HepG2 (cell line): ENCODE results near the gene AEN. TPM values are rescaled to one million over a fixed set of nuclear protein-coding genes. Genes with fewer than 3 reads are reported as not detected.

Experiments used
- DR1 ChIP-seq: sonication (generic); formaldehyde crosslinking; IDR thresholded peaks from 2 replicates; pipeline ENCODE4 v1.8.0; 2021; ENCODE audit warnings: mild to moderate bottlenecking, missing genetic modification reagents, inconsistent platforms
- IRX3 ChIP-seq: sonication (generic); formaldehyde crosslinking; IDR thresholded peaks from 2 replicates; pipeline ENCODE4 v1.8.1; 2023; ENCODE audit warnings: mild to moderate bottlenecking, low read depth, missing genetic modification reagents, borderline replicate concordance
- KDM5B ChIP-seq: sonication (generic); formaldehyde crosslinking; IDR thresholded peaks from 2 replicates; pipeline ENCODE4 v1.4.0; 2020; ENCODE audit warnings: missing genetic modification reagents, mild to moderate bottlenecking, borderline replicate concordance
- MYNN ChIP-seq: sonication (generic); formaldehyde crosslinking; IDR thresholded peaks from 2 replicates; pipeline ENCODE4 v1.4.0; 2020; ENCODE audit warnings: mild to moderate bottlenecking, low read depth, missing genetic modification reagents
- NFKB2 ChIP-seq: sonication (generic); formaldehyde crosslinking; IDR thresholded peaks from 2 replicates; pipeline ENCODE4 v1.4.0; 2020; ENCODE audit warnings: missing genetic modification reagents, borderline replicate concordance
- RARA ChIP-seq: IDR thresholded peaks from 2 replicates; pipeline ENCODE4 v1.6.1; 2016; ENCODE audit warnings: missing genetic modification reagents, missing compliant biosample characterization
- RELA ChIP-seq: sonication (generic); formaldehyde crosslinking; IDR thresholded peaks from 2 replicates; pipeline ENCODE4 v1.4.0; 2020; ENCODE audit warnings: missing genetic modification reagents
- RFX5 ChIP-seq: IDR thresholded peaks from 2 replicates; pipeline ENCODE4 v1.6.1; 2011; ENCODE audit warnings: low read depth, low read length, improper control_type of control experiment
- SALL2 ChIP-seq: sonication (generic); formaldehyde crosslinking; IDR thresholded peaks from 2 replicates; pipeline ENCODE4 v1.8.1; 2023; ENCODE audit warnings: mild to moderate bottlenecking, missing genetic modification reagents, inconsistent platforms
- TARDBP ChIP-seq: sonication (generic); formaldehyde crosslinking; IDR thresholded peaks from 2 replicates; pipeline ENCODE4 v1.8.0; 2022; ENCODE audit warnings: mild to moderate bottlenecking, missing genetic modification reagents
- YEATS2 ChIP-seq: sonication (generic); formaldehyde crosslinking; IDR thresholded peaks from 2 replicates; pipeline ENCODE4 v1.4.0; 2020; ENCODE audit warnings: missing genetic modification reagents, borderline replicate concordance
- ZFP90 ChIP-seq: sonication (generic); formaldehyde crosslinking; IDR thresholded peaks from 2 replicates; pipeline ENCODE4 v1.8.0; 2022; ENCODE audit warnings: missing genetic modification reagents, mild to moderate bottlenecking, inconsistent platforms, borderline replicate concordance
- ZNF232 ChIP-seq: sonication (generic); formaldehyde crosslinking; IDR thresholded peaks from 2 replicates; pipeline ENCODE4 v1.4.0; 2020; ENCODE audit warnings: missing genetic modification reagents, borderline replicate concordance
- ZNF709 ChIP-seq: sonication (generic); formaldehyde crosslinking; IDR thresholded peaks from 2 replicates; pipeline ENCODE4 v1.5.0; 2020; ENCODE audit warnings: mild to moderate bottlenecking, missing genetic modification reagents
- ZNF761 ChIP-seq: sonication (generic); formaldehyde crosslinking; conservative IDR thresholded peaks from 2 replicates; pipeline ENCODE4 v1.4.0; 2020; ENCODE audit warnings: mild to moderate bottlenecking, missing genetic modification reagents
- polyA plus RNA-seq, 8 experiments: library from polyadenylated mRNA; depleted of rRNA in 3 of 8; stranded (reverse) in 7 of 8; unstranded in 1 of 8; fragments of >200 nt; fragmentation: Illumina TruSeq in 4 of 8; extraction: Trizol in 4 of 8; gene quantifications; 2 replicates each; pipeline versions ENCODE4 v1.2.1 to v1.2.3, GENCODE V29; 2011 to 2016; ENCODE audit warnings: low read depth in 4 of 8, missing spikeins in 1 of 8, mixed read lengths in 1 of 8; ENCODE audit not compliant: insufficient read depth in 1 of 8
- total RNA-seq, 5 experiments: library from RNA; depleted of rRNA; stranded (reverse); fragments of >200 nt; fragmentation: Illumina TruSeq; extraction: Trizol; gene quantifications; 2 replicates each; pipeline ENCODE4 v1.2.3, GENCODE V29; 2016; ENCODE audit warnings: low read depth in 1 of 5
- TF ChIP-seq, protein P1 (sequence below): sonication (generic); formaldehyde crosslinking; IDR thresholded peaks from 2 replicates; pipeline ENCODE4 v1.5.0; 2020; ENCODE audit warnings: missing genetic modification reagents
- TF ChIP-seq, protein P2 (sequence below): IDR thresholded peaks from 2 replicates; pipeline ENCODE4 v1.6.1; 2016; ENCODE audit warnings: missing compliant biosample characterization, missing genetic modification reagents, borderline replicate concordance
- TF ChIP-seq, protein P3 (sequence below), 2 experiments: sonication (generic) in 1 of 2; formaldehyde crosslinking in 1 of 2; IDR thresholded peaks; 2 replicates each; pipeline versions ENCODE4 v1.4.0 to v1.6.1; 2018 to 2020; ENCODE audit warnings: missing genetic modification reagents in 2 of 2, borderline replicate concordance in 1 of 2, low read depth in 1 of 2, mild to moderate bottlenecking in 1 of 2, missing biosample characterization in 1 of 2
- TF ChIP-seq, protein P4 (sequence below): sonication (generic); formaldehyde crosslinking; IDR thresholded peaks from 2 replicates; pipeline ENCODE4 v1.4.0; 2020; ENCODE audit warnings: missing genetic modification reagents
- TF ChIP-seq, protein P5 (sequence below): sonication (generic); formaldehyde crosslinking; IDR thresholded peaks from 2 replicates; pipeline ENCODE4 v1.4.0; 2020; ENCODE audit warnings: mild to moderate bottlenecking, missing genetic modification reagents

AEN gene
- total and polyA plus RNA-seq, 2 of the 13 experiments (the other 11 are each of a cell fraction or from before 2014, with no cell fraction given): 51.3 to 118 TPM

DNA sequence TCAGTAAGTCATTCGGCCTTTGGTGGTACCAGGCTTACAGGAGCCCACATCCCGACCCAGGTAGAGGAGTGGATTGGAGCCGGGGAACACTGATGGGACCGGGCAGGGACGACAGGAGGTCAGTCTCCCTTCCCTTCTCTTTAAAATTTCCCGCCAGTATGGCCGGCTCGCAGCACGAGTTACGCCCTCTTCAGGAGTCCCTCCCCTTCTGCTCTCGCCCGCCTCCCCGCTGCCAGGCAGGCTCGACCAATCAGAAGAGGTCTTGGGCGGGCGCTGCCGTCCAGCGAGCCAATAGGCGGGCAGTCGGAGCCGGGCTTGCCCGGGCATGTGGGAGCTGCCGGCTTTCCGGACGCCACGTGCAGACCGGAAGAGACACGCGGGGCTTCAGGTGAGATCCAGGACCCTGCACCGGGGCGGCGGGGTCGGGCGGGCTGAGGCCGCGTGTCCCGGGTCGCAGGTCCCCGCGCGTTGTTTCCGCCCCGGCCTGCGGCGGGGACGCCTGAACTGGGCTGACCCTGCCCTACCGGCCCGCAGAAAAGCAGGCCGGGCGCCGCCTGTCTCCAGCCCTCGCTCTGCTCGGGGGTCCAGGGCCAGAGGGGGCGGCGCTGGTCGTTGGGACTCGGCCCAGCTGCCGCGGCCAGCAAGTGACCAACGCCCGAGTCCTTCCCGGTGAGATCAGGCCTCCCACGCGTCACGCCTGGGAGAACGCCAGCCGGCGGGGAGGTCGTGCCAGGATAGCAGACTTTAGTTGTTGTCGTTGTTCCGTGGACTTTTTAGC, at the start of gene AEN (continued):
- TF ChIP-seq KDM5B (CRISPR knock-in tag): peak; percentile 74
- TF ChIP-seq, protein P1, sequence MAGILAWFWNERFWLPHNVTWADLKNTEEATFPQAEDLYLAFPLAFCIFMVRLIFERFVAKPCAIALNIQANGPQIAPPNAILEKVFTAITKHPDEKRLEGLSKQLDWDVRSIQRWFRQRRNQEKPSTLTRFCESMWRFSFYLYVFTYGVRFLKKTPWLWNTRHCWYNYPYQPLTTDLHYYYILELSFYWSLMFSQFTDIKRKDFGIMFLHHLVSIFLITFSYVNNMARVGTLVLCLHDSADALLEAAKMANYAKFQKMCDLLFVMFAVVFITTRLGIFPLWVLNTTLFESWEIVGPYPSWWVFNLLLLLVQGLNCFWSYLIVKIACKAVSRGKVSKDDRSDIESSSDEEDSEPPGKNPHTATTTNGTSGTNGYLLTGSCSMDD (CRISPR knock-in tag): 0 out of 2 replicates have a peak, but pooled peaks have one; percentile 18
- TF ChIP-seq, protein P2, sequence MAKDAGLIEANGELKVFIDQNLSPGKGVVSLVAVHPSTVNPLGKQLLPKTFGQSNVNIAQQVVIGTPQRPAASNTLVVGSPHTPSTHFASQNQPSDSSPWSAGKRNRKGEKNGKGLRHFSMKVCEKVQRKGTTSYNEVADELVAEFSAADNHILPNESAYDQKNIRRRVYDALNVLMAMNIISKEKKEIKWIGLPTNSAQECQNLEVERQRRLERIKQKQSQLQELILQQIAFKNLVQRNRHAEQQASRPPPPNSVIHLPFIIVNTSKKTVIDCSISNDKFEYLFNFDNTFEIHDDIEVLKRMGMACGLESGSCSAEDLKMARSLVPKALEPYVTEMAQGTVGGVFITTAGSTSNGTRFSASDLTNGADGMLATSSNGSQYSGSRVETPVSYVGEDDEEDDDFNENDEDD (CRISPR knock-in tag): peak; percentile 96
- TF ChIP-seq RELA: no peak
- TF ChIP-seq, protein P3, sequence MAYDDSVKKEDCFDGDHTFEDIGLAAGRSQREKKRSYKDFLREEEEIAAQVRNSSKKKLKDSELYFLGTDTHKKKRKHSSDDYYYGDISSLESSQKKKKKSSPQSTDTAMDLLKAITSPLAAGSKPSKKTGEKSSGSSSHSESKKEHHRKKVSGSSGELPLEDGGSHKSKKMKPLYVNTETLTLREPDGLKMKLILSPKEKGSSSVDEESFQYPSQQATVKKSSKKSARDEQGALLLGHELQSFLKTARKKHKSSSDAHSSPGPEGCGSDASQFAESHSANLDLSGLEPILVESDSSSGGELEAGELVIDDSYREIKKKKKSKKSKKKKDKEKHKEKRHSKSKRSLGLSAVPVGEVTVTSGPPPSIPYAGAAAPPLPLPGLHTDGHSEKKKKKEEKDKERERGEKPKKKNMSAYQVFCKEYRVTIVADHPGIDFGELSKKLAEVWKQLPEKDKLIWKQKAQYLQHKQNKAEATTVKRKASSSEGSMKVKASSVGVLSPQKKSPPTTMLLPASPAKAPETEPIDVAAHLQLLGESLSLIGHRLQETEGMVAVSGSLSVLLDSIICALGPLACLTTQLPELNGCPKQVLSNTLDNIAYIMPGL (CRISPR knock-in tag; IDR thresholded peaks at IDR 0.05; ENCODE audit: borderline replicate concordance in 1 of 2, low read depth in 1 of 2): peak in 1 of 2 experiments; percentile 66; a peak in 1 of 4 replicates
- peak; percentile 53; the same call in 1 of the 2 replicates for TF ChIP-seq RFX5
- TF ChIP-seq IRX3 (CRISPR knock-in tag): no peak
- peak; percentile 75; the same call in 1 of the 2 replicates for TF ChIP-seq SALL2 (CRISPR knock-in tag)
- TF ChIP-seq RARA (CRISPR knock-in tag): no peak; the same call in 1 of the 2 replicates
- peak; percentile 45; the same call in 1 of the 2 replicates for TF ChIP-seq TARDBP (CRISPR knock-in tag)
- no peak for TF ChIP-seq YEATS2 (CRISPR knock-in tag)
- TF ChIP-seq, protein P4, sequence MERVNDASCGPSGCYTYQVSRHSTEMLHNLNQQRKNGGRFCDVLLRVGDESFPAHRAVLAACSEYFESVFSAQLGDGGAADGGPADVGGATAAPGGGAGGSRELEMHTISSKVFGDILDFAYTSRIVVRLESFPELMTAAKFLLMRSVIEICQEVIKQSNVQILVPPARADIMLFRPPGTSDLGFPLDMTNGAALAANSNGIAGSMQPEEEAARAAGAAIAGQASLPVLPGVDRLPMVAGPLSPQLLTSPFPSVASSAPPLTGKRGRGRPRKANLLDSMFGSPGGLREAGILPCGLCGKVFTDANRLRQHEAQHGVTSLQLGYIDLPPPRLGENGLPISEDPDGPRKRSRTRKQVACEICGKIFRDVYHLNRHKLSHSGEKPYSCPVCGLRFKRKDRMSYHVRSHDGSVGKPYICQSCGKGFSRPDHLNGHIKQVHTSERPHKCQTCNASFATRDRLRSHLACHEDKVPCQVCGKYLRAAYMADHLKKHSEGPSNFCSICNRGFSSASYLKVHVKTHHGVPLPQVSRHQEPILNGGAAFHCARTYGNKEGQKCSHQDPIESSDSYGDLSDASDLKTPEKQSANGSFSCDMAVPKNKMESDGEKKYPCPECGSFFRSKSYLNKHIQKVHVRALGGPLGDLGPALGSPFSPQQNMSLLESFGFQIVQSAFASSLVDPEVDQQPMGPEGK (CRISPR knock-in tag): 0 out of 2 replicates have a peak, but pooled peaks have one; percentile 21
- no peak for TF ChIP-seq ZNF761 (CRISPR knock-in tag)
- TF ChIP-seq ZNF709 (CRISPR knock-in tag): no peak
- peak; percentile 82; the same call in 1 of the 2 replicates for TF ChIP-seq NFKB2 (CRISPR knock-in tag)
- TF ChIP-seq MYNN (CRISPR knock-in tag): no peak
- peak; percentile 72; the same call in 1 of the 2 replicates for TF ChIP-seq ZNF232
- TF ChIP-seq, protein P5, sequence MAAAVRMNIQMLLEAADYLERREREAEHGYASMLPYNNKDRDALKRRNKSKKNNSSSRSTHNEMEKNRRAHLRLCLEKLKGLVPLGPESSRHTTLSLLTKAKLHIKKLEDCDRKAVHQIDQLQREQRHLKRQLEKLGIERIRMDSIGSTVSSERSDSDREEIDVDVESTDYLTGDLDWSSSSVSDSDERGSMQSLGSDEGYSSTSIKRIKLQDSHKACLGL (CRISPR knock-in tag): peak; percentile 100
- peak; percentile 47; the same call in 1 of the 2 replicates for TF ChIP-seq ZFP90 (CRISPR knock-in tag)
- peak; percentile 21; the same call in 1 of the 2 replicates for TF ChIP-seq DR1 (CRISPR knock-in tag)
